Muscle of back (tissue), 11 donors: Measurements from ENCODE around the gene CDC123. TPM values are rescaled to one million over a fixed set of nuclear protein-coding genes. Genes with fewer than 3 reads are reported as not detected.

Source experiments
- DNase-seq, 3 donors: peaks; one replicate each; pipeline versions ENCODE4 v3.0.0 to v3.0.0-alpha.2; 2013
- polyA plus RNA-seq, 10 donors: library from polyadenylated mRNA; unstranded; fragments of 120-200 nt; gene quantifications; one replicate each; pipeline ENCODE4 v1.2.1, GENCODE V29; 2013; ENCODE audit not compliant: insufficient read length in 10 of 10

The CDC123 gene
- polyA plus RNA-seq, 10 donors = 77.4 to 103 (median 86.7) TPM

GRCh38 chr10:12187321-12187905, 8.6 kb upstream of the CDC123 start:
- no peak for DNase-seq

- DNase-seq = no peak
Observed at GRCh38 chr10:12188656-12189055, 7.3 kb upstream of the CDC123 start.

- no peak for DNase-seq
Observed at GRCh38 chr10:12189426-12189825, 6.6 kb upstream of the CDC123 start.

GRCh38 chr10:12191715-12192114, 4.3 kb upstream of the CDC123 start:
- DNase-seq = no peak

GRCh38 chr10:12193193-12193592, 2.8 kb upstream of the CDC123 start:
- no peak for DNase-seq

GRCh38 chr10:12194752-12195271, 1.2 kb upstream of the CDC123 start:
- DNase-seq = peak in 2 of 3 donors; percentile 19 to 47

- no peak for DNase-seq
Observed at GRCh38 chr10:12195281-12195602, 746 bp upstream of the CDC123 start.

GRCh38 chr10:12196531-12197211, 683 bp downstream of the CDC123 start:
- no peak for DNase-seq

GRCh38 chr10:12198156-12198555, 2.2 kb downstream of the CDC123 start:
- no peak for DNase-seq

GRCh38 chr10:12200850-12201249, 4.9 kb downstream of the CDC123 start:
- no peak for DNase-seq

- DNase-seq = no peak
Observed at GRCh38 chr10:12201543-12201942, 5.6 kb downstream of the CDC123 start.

GRCh38 chr10:12202226-12202625, 6.2 kb downstream of the CDC123 start:
- DNase-seq = no peak

- no peak for DNase-seq
Observed at GRCh38 chr10:12205082-12205481, 9.1 kb downstream of the CDC123 start.

- DNase-seq = no peak
Observed at GRCh38 chr10:12207114-12207513, 11.1 kb downstream of the CDC123 start.

GRCh38 chr10:12208460-12208859, 12.5 kb downstream of the CDC123 start:
- no peak for DNase-seq

- DNase-seq = no peak
Observed at GRCh38 chr10:12212454-12212853, 16.5 kb downstream of the CDC123 start.

GRCh38 chr10:12213621-12214020, 17.6 kb downstream of the CDC123 start:
- no peak for DNase-seq

- DNase-seq = no peak
Observed at GRCh38 chr10:12214093-12214492, 18.1 kb downstream of the CDC123 start.

- DNase-seq = peak in 2 of 3 donors; percentile 40 to 62
Observed at GRCh38 chr10:12214763-12215218, 18.8 kb downstream of the CDC123 start.

- no peak for DNase-seq
Observed at GRCh38 chr10:12218991-12219390, 23.0 kb downstream of the CDC123 start.

GRCh38 chr10:12221323-12222298, 25.6 kb downstream of the CDC123 start:
- peak in 2 of 3 donors; percentile 2 to 15 for DNase-seq

GRCh38 chr10:12225444-12225843, 29.5 kb downstream of the CDC123 start:
- DNase-seq = no peak
